NCI-H69 (cell line): ENCODE results near the gene AMER3.
A peak's percentile ranks its signal among the peaks of the same experiment; 100 is the strongest.

Experiments
- DNase-seq: peaks from one replicate; lab custom pipeline; 2025; lab: John Stamatoyannopoulos, UW

The AMER3 gene

GRCh38 chr2:130749641-130750040 lies 5.7 kb upstream of the AMER3 start:
- DNase-seq: no peak

GRCh38 chr2:130754811-130755210 lies 529 bp upstream of the AMER3 start:
- no peak for DNase-seq

- peak; percentile 66 for DNase-seq
These were observed 923 bp downstream of the AMER3 start for GRCh38 chr2:130756053-130756873.

GRCh38 chr2:130756874-130757668 lies 1.7 kb downstream of the AMER3 start:
- DNase-seq: no peak

- DNase-seq: peak; percentile 92
These were observed 4.8 kb downstream of the AMER3 start for GRCh38 chr2:130759906-130760753.

- no peak for DNase-seq
These were observed 5.7 kb downstream of the AMER3 start for GRCh38 chr2:130760754-130761751.

- DNase-seq: no peak
These were observed 6.9 kb downstream of the AMER3 start for GRCh38 chr2:130762031-130762909.

GRCh38 chr2:130762910-130763385 lies 7.6 kb downstream of the AMER3 start:
- DNase-seq: no peak

GRCh38 chr2:130763405-130763804 lies 8.1 kb downstream of the AMER3 start:
- DNase-seq: no peak

- DNase-seq: no peak
These were observed 8.9 kb downstream of the AMER3 start for GRCh38 chr2:130764035-130764820.

- no peak for DNase-seq
These were observed 9.4 kb downstream of the AMER3 start for GRCh38 chr2:130764821-130765115.

- DNase-seq: no peak
These were observed 10.1 kb downstream of the AMER3 start for GRCh38 chr2:130765464-130765863.

GRCh38 chr2:130766037-130766436 lies 10.7 kb downstream of the AMER3 start:
- DNase-seq: no peak

- DNase-seq: no peak
These were observed 11.5 kb downstream of the AMER3 start for GRCh38 chr2:130766711-130767407.

GRCh38 chr2:130767408-130767775 lies 12.1 kb downstream of the AMER3 start:
- no peak for DNase-seq

- DNase-seq: no peak
These were observed 13.0 kb downstream of the AMER3 start for GRCh38 chr2:130768191-130768855.

- DNase-seq: no peak
These were observed 14.1 kb downstream of the AMER3 start for GRCh38 chr2:130769343-130769907.

- DNase-seq: peak; percentile 27
These were observed 21.2 kb downstream of the AMER3 start for GRCh38 chr2:130776550-130776949.
